GM19452 (cell line): ENCODE results near the gene CLDN14.
"Not testable (repeated sequence)": the region's sequence is repeated elsewhere in the genome, so short reads cannot be mapped to it uniquely, and the experiment has no call there.

Experiments used
- ATAC-seq: cut with Tn5 transposase; IDR thresholded peaks from one replicate; pipeline ENCODE4 v1.9.1; 2021; ENCODE audit not compliant: unreplicated experiment

CLDN14 gene

DNA sequence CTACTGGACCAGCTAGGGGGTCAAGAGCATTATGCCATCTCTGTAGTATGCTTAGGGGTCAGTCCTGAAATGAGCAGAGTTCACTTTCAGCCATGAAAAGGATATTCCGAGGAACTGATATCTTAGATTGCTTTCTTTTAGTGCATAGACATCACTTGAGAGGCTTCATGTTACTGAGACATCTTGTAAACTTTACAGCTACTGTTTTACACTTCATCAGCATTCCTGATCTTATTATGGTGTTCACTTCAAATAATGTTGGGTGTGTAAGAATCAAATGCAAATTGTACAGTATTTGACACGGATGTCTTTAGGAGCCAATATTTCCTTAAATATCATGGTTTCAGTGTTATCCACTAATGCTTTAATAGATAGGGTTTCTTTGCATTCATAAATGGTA is 22.4 kb upstream of the CLDN14 start:
- no peak for ATAC-seq

DNA sequence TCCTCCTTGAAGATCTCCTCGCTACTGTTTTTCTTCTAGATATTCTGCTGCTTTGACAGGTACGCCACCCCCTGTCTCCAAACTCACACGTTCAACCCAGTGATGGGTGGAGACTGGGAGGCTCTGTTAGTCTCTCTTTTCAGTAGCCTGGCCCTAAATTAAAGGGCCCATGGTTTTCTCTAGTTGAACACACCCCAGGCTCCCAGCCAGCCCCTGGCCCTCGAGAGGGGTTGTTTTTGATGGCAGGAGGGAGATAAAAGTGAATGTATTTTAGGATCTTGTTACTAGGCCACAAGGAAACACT is 21.6 kb upstream of the CLDN14 start:
- no peak for ATAC-seq

DNA sequence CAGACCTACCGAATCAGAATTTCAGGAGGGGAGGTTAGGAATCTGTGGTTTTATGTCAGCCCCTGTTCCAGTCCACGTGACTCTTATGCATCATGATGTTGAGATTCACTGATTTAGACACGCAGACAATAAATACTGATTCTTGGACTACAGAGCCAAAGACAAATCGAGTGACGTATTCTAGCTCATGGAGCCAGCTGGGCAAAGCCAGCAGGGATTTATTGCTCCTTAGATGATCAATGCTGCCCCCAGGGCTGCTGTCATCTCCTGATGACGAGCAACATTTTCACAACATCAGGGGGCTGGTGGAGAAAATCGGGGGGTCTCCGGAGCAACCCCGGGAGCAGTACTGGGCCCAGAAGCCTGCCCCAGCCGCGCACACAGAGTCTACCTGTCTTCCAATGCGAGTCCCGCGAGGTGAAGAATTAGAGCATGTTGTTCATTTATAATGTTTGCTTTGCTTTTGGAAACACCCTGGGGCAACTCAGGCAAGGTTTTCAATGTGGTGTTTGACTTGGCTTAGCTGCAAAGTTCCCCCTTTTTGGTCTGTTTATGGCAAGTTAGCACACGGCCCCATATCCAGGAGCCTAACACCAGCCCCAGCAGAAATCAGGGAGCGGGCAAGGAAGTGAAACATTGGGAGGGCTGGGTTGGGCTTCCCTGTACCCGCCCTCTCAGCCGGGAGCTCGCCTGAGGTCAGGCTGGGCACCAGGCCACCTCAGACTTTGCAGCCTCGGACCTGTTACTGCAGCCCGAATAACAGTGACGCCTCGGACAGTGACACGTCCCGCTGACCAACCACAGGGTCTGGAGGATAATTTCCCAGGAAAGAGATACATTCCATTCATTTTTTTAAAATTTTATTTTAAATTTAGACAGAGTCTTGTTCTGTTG is 19.9 kb upstream of the CLDN14 start:
- ATAC-seq, result no peak

DNA sequence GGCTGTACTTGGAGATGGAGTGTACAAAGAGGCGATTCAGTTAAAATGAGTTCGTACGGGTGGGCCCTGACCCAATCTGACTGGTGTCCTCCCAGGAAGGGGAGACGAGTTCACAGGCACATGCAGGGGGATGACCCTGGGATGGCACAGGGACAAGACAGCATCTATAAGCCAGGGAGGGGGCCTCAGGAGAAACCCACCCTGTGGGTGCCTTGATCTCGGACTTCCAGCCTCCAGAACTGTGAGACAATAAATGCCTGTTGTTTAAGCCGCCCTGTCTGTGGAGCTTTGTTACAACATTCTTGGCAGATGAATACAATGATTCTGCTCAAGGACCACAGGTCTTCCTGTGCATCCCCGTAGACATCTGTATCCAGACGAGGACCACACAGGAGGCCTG is 14.6 kb upstream of the CLDN14 start:
- ATAC-seq, result no peak

DNA sequence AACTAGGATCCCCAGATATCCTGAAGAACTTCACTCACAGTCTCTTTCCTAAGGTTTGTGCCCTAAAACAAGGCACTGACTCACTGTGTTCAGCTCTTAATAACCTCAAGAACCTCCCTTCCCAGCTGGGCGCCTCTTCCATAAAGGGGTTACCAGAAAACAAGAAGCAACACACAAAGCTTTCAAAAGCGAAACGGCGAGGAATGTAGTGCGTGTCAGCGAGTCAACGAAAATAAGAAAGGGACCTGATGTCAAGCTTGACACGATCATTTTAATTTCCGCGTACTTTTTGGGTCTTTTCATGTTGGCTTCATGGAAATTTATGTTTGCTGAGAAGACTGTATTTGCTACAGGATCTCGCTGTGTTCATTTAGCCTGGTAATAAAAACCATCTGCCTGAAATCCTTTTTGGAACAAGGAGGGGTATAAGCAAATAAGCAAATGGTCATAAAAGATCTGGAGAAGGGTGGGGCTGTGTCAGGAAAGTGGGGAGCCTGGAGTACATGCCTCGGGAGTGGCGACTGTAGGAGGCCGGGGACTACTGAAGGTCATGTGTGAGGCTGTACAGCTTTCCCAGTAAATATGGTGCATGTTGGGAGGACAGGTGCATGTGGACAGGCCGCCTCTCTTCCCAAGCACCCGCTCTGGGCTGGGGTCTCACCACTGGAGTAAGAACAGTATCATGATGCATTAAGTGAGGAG is 11.4 kb upstream of the CLDN14 start:
- ATAC-seq, result no peak

DNA sequence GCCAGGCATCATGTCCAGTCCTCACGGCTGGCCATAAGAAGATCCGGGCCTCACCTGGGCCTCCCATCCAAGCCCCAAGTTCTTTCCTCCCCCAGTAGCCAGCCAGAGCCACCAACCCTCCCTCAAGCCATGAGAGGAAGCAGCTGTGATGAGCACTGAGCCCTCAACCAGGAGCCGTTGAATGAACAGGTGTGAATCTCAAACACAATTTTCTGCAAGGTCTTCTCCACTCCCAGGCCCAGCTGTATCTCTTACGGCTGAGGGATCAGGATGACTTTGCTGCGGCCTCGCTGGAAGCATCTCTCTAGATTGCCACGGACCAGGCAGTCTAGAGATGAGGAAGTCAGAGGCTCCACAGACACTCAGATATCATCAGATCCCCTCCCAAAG is 9.8 kb upstream of the CLDN14 start:
- no peak for ATAC-seq

DNA sequence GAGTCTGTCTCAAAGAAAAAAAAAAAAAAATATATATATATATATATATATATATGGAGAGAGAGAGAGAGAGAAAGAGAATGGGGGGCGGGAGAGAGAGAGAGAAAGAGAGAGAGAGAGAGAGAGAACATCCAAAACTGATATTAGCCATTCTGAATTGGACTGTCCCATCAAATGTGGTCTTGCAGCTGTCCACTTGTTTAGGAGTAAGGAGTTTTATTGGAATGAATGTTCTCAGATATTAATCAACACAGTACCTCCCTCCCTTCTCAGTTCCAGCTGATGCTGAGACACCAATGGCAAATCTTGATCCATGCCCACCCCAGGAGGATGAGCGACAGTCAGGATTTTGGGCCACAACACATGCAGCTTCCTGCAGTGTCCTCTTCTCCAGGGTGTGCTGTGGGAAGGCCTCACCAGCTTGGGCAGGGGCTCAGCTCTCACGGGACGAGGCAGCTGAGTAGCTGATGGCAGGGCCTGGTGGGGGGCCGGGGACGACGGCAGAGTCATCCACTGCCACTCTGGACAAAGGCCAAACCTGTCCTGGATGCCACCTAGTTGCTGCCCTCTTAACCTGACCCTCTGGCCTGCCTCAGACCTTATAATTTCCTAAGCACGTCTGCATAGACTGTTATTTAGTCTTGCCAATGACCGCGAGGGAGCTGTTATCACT is 9.3 kb upstream of the CLDN14 start:
- no peak for ATAC-seq

DNA sequence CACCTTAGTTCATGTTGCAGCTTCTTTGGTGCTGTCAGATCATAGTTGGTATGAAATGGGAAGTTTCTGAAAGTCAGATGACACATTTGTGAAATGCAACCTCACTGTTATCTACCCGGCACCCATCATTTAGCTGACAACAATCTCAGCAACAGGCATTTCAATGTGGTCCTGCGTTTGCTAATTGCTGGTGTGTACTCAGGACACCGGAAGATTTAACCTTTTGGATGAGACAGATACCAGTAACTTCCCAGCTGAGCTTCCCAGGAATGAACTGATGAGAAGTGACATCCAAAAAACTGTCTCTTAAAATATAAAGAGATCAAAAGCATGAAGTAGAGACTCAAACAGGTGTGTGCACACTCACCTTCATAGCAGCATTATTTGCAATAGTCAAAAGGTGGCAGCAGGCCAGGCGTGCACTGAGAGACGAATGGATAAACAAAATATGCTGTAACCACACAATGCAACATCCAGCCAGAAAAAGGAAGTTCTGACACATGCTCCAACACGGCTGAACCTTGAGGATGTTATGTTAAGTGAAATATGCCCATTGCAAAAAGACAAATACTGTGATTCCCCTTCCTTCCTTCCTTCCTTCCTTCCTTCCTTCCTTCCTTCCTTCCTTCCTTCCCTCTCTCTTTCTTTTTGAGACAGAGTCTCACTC is 7.9 kb upstream of the CLDN14 start:
- ATAC-seq, result no peak

DNA sequence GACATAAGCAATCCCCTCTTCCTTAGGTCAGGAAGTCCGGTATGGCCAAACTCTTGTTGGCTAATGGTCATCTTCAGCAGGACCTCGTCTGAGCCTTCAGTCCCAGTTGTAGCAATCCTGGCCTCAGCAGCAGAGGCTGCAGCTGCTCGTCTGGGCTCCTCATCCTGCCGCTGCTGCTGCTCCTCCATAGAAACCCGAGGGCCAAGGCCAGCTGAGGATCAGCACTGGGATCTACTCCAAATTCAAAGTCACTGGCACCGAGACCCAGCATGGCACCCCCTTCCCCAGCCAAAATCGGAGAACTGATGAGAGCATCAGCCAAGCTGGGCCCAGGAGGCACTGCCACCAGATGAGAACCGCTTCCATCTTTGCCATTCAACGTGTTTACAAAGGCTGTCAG is 6.3 kb upstream of the CLDN14 start:
- no peak for ATAC-seq

DNA sequence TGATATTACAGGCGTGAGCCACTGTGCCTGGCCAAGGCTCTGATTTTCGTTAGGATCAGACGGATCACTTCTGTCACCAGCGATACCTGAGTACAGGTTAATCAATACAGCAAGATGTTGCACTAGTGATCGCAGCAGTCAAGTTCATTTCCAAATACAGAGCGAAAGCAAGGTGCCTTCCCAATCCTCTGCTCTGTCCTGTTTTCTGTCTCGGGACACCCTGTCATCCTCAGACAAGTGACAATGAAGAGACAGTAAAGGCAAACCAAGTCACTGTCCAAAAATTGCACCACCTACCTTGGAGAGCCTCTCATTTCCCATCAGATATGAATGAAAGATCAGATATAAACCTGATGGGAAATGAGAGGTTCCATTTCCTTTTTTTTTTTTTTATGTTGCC is 5.6 kb upstream of the CLDN14 start:
- no peak for ATAC-seq

DNA sequence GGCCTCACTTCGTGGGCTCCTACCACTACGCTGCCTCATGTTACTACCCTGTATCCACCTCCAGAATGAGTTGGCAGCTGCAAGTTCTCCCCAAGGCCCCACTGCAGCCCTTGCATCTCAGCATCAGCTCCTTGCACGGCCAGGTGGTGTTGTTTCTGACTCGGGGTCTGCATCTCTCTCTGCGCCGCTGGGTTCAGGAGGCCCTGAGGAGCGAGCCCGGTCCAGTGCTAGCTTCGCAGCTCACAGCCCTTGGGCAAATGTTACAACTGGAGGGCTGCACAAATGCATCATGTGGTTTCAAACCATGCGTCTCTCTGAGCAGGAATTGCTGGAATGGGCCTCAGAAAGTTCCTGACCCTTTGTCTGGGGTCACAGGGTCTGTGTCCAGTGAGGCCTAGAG is 3.2 kb upstream of the CLDN14 start:
- no peak for ATAC-seq

DNA sequence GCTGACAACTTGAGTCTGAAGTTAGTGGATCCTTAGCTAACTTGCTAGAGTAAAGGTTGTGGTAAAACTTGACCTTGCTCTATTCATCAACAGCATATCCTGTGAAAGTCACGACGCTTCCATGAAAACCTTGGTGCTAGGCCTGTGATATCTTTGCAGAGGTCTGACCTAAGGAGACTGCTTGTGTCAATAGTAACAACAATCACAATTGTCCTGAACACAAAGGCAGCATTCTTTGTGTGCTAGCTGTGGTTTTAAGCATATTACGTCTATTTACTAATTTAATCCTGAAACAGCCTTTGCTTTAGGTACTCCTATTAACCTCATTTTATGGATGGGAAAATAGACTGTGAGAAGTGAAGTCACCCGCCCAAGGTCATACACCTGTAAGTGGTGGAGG is 2.8 kb upstream of the CLDN14 start:
- ATAC-seq, result no peak

DNA sequence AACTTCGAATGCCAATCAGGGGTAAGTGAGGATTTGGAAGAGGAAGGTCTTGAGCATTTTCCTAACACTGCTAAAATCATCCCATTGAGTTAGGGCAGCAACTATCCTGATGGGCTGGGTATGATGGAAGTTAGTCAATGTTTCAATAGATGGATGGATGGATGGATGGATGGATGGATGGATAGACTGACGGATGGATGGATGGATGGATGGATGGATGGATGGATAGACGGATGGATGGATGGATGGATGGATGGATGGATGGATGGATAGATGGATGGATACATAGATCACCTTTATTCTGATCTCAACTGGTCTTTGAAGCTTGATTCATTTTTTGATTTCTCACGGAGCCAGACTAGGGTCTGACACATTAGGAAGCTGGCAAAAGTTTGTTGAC is 2.3 kb upstream of the CLDN14 start:
- no peak for ATAC-seq

DNA sequence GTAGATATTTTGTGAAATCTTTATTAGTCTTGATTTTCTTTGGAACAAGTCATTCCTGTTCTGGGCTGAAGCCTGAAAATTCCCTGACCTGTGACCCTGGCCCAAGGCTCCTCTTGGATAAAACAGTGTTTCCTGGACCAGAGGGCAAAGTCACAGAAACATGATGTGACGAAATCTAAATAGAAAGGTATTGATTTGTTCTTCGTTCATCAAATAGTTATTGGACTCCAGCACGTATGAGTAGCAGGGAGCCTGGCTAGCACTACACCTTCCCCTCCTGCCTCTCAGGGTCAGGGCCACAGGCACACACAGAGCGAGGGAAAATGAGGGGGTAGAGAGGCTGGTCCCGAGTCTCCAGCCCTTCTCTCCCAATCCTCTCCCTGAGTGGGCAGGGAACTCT is 1.7 kb upstream of the CLDN14 start:
- ATAC-seq, result no peak

DNA sequence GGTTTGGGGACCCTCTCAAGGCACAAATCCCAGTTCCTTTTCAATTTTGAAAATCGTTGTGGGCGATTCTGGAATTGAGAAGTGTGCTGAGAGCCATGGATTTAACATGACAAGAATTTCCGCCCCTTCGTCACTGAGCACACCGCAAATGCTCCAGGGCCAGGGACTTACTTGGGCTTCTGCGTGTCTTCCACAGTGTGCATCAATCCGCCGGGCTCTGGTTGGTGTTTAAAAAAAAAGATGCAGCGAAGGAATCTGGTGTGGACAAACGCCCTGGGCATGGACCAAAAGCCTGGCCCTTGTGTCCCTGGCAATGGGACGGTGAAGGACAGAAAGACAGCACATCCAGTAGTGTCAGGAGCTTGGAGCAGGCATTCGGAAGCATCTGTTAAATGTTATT is 696 bp upstream of the CLDN14 start:
- no peak for ATAC-seq

DNA sequence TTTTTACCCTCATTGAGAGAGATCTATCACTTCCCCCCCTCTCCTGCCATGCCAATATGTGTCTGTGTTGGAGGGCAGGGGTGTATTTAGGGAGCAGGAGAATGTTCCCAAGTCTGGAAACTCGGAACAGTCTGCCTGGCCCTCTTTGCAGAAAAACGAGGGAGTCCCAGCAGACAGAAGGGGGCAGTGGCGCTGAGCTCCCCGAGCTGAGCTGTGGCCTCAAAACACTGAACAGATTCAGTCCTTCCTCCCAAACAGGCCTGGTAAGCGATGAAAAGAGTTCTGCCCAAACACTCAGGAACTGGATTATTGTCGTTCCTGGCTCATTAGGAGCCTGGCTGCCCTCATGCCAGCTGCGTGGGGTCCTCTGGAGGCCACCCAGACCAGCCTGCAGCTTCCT is 981 bp downstream of the CLDN14 start:
- ATAC-seq, result no peak

DNA sequence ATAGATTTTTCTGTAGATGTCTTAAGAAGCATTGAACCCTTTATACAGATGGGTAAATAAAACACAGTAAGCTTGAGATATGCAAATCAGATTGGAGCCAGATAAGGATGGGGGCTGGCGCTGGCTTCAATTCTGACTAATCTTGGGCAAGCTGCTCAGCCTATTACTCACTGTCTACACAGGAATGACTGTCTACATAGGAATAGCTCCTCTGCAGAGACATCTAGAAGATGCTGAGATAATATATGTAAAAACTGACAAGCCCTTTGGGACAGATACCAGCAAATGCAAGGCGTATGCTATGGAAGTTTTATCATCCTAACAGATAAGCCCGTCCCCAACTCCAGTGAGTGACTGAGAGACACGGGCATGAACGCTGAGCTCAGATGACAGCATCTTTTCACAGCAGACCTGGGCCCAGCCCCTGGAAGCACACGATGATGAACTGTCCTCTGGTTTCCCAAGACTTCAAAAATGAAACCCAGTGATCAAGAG is 1.7 kb downstream of the CLDN14 start:
- ATAC-seq, result no peak

DNA sequence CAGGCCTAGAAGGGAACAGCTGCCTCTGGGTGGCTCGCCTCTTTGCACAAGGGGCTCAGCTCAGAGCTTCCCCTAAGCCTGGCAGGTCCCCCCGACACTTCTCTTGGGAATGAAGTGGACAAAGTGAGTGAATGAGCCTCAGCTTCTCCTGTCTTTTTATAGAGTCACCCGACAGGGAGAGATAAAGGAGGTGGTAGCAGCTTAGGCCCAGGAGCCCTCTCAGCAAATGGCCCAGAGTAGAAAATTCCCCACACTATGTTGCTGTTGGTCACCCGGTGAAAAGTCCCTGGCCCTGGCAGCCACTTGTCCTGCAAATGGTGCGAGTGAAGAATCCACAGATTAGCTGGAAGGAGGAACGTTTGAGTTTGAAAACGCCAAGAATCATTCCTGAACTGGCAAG is 2.4 kb downstream of the CLDN14 start:
- no peak for ATAC-seq

DNA sequence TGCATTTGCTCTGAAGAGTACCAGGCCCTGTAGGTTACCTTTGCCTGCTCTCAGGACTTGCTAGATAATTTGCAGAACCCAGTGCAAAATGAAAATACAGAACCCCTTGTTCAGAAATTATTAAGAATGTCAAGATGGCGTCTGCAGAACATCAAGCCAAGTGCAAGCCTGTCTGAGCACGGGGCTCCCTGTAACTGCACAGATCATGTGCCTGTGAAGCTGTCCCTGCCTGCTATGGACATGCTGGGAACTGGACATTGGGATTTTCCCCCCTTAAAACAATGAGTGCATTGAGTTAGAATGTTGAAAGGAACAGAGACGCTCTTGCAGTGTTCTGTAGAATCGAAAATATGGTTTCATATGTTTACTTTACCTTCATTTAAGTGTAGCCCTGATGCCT is 2.9 kb downstream of the CLDN14 start:
- ATAC-seq, result no peak

DNA sequence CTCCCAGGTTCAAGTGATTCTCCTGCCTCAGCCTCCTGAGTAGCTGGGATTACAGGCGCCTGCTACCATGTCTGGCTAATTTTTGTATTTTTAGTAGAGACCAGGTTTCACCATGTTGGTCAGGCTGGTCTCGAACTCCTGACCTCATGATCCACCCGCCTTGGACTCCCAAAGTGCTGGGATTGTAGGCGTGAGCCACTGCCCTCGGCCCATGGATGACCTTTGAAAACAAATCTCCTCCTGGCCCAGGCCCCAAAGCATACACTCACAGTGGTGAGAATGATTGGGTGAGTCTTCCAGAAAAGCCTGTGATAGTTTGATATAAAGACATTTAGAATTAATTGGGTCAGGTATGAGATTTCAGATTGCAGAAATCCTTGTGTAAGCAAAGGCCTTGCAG is 3.4 kb downstream of the CLDN14 start:
- ATAC-seq, result not testable (repeated sequence)

DNA sequence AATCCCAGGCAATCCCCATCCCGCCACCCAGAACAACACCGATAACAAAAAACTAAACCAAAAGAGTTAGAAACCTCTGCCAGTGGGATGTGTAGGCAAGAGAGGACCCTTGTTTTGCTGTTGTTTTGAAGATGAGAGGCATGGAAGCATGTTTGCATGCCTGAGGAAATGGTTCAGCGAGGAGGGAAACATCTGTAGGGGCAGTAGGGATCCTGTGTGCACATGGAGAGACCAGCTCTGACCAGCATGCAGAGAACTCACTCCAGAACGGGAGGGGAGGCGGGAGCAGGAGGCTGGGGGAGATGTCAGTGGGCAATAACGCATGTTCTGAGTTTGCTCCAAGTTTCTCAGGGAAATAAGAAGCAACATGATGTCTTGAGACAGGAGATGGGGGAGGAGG is 5.3 kb downstream of the CLDN14 start:
- ATAC-seq, result no peak

DNA sequence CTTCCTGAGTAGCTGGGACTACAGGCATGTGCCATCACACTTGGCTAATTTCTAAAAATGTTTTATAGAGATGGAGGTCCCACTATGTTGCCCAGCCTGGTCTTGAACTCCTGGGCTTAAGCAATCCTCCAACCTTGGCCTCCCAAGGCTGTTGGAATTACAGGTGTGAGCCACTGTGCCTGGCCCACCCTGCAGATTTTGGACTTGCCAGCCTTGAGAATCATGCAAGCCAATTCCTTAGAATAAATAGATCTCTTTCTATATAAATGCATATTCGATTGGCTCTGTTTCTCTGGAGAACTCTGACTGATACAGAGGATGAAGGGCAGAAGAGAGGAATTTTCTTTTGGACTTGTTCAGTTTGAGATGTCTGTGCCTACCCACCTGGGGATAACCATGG is 6.7 kb downstream of the CLDN14 start:
- no peak for ATAC-seq
